AG04450 (cell line): ENCODE data around the gene IL1B. TPM values are rescaled to one million over a fixed set of nuclear protein-coding genes. Genes with fewer than 3 reads are reported as not detected.

ENCODE experiments used
- CTCF ChIA-PET: fragments of 300-600, 350-600 bp; formaldehyde crosslinking; extraction: SDS; loops from one replicate; lab custom pipeline; 2022; ENCODE audit warnings: antibody characterized with exemption, inconsistent platforms; lab: Charles Lee
- POLR2A ChIA-PET: fragments of 350-600 bp; formaldehyde crosslinking; extraction: SDS; loops from one replicate; lab custom pipeline; 2021; ENCODE audit warnings: antibody characterized with exemption, inconsistent platforms; lab: Yijun Ruan, JAX
- DNase-seq: peaks from one replicate; pipeline ENCODE4 v3.0.0-alpha.2; 2011; ENCODE audit warnings: low read depth, low spot score
- H3K27ac ChIP-seq: one replicate; pipeline ENCODE4 v1.5.1; 2012; ENCODE audit warnings: low read depth, low read length, control low read depth
- H3K27me3 ChIP-seq: one replicate; pipeline ENCODE4 v1.6.0; 2012; ENCODE audit warnings: low read length; ENCODE audit not compliant: control insufficient read depth, insufficient read depth
- H3K4me3 ChIP-seq: 2 replicates; pipeline ENCODE4 v1.5.1; 2011; ENCODE audit warnings: mild to moderate bottlenecking, low read depth, low read length, control low read depth
- H3K9me3 ChIP-seq: 2 replicates; pipeline ENCODE4 v1.5.1; 2012; ENCODE audit warnings: low read length; ENCODE audit not compliant: control insufficient read depth, insufficient read depth
- CTCF ChIP-seq: IDR thresholded peaks from 2 replicates; pipeline ENCODE4 v1.5.1; 2011; ENCODE audit warnings: low read depth, low read length, control low read depth, inconsistent platforms
- polyA minus RNA-seq: library from RNA; depleted of rRNA, polyadenylated mRNA; stranded (reverse); fragments of >200 nt; gene quantifications from 2 replicates; pipeline ENCODE4 v1.2.3, GENCODE V29; 2011; rRNA and poly(A)+ RNA removed
- polyA plus RNA-seq: library from polyadenylated mRNA; depleted of rRNA; stranded (reverse); fragments of >200 nt; gene quantifications from 2 replicates; pipeline ENCODE4 v1.2.3, GENCODE V29; 2011; rRNA removed

IL1B gene
- polyA plus RNA-seq, result 2.3 and 2.4 TPM in 2 replicates
- 4.1 and 6.1 TPM in 2 replicates for polyA minus RNA-seq

GRCh38 chr2:112836695-112837117 is at the start of gene IL1B:
IL1B (minus strand) TSS chr2:112836779; CDS start chr2:112836229, 550 bp downstream.
- peak; percentile 23 for DNase-seq
- H3K4me3 ChIP-seq, result peak within 1 kb of the TSS; percentile 21
- ChIA-PET POLR2A (interaction anchor here (1.1 kb wide), 1 partner anchor 26 kb away, joined by 3 read pairs; no protein-coding TSS in a partner anchor), CTCF (interaction anchor here (1.2 kb wide), 1 partner anchor 105 kb away, joined by 4 read pairs; no protein-coding TSS in a partner anchor)
- H3K27ac ChIP-seq, result peak within 1 kb of the TSS; percentile 42
- TF ChIP-seq CTCF, result no peak
- H3K27me3 ChIP-seq, result no peaks in the 10 kb centered on the region
- no peaks in the 10 kb centered on the region for H3K9me3 ChIP-seq

GRCh38 chr2:112886291-112886690 is 49.7 kb upstream of the IL1B start:
- TF ChIP-seq CTCF, result no peak
- CTCF ChIA-PET, result interaction anchor here (0.6 to 3.2 kb wide), 5 partner anchors 25 to 157 kb away, joined by 3 to 38 read pairs (median 14); partner anchors contain the start of gene IL37
- no peaks in the 10 kb centered on the region for H3K27me3 ChIP-seq
- H3K27ac ChIP-seq, result no peak overlapping the region
- DNase-seq, result no peak
- no peaks in the 10 kb centered on the region for H3K9me3 ChIP-seq
- H3K4me3 ChIP-seq, result no peak overlapping the region
- POLR2A ChIA-PET, result no interaction called here

- ChIA-PET CTCF (interaction anchor here (0.6 to 3.2 kb wide), 14 partner anchors 18 to 286 kb away, joined by 3 to 38 read pairs (median 4); partner anchors contain the start of gene IL37), POLR2A (no interaction called here)
- no peak for DNase-seq
- TF ChIP-seq CTCF, result no peak
- Histone ChIP-seq H3K9me3 (no peaks in the 10 kb centered on the region), H3K27me3 (no peaks in the 10 kb centered on the region), H3K27ac (no peak overlapping the region), H3K4me3 (no peak overlapping the region)
These were observed 48.9 kb upstream of the IL1B start for GRCh38 chr2:112885506-112885902.

GRCh38 chr2:112884869-112885505 is 48.4 kb upstream of the IL1B start:
- no peak for DNase-seq
- TF ChIP-seq CTCF, result peak; percentile 64
- ChIA-PET POLR2A (no interaction called here), CTCF (interaction anchor here (0.6 to 3.2 kb wide), 14 partner anchors 18 to 285 kb away, joined by 3 to 38 read pairs (median 4); partner anchors contain the start of gene IL37)
- no peak overlapping the region for H3K27ac ChIP-seq
- no peaks in the 10 kb centered on the region for H3K9me3 ChIP-seq
- H3K4me3 ChIP-seq, result no peak overlapping the region
- H3K27me3 ChIP-seq, result no peaks in the 10 kb centered on the region

GRCh38 chr2:112883669-112884068 is 47.1 kb upstream of the IL1B start:
- ChIA-PET POLR2A (no interaction called here), CTCF (interaction anchor here (1.9 kb wide), 1 partner anchor 134 kb away, joined by 7 read pairs; no protein-coding TSS in a partner anchor)
- TF ChIP-seq CTCF, result no peak

More at GRCh38 chr2:112883669-112884068, 47.1 kb upstream of the IL1B start:
- Histone ChIP-seq H3K27ac (no peak overlapping the region), H3K4me3 (no peak overlapping the region), H3K9me3 (no peaks in the 10 kb centered on the region; the same call in 1 of the 2 replicates), H3K27me3 (no peaks in the 10 kb centered on the region)
- DNase-seq, result no peak
